ENCODE measurements around the gene ITPR2.
"Not testable (repeated sequence)": the region's sequence is repeated elsewhere in the genome, so short reads cannot be mapped to it uniquely, and the experiment has no call there.

ITPR2 gene

GRCh38 chr12:26832822-26833742 lies at the start of gene ITPR2:
TSS of gene ITPR2 (minus strand) at chr12:26833194. CDS start at chr12:26832781, 413 bp downstream.
- DNase-seq: peak; percentile 80

- DNase-seq: no peak
Measured at GRCh38 chr12:26880625-26881024, 47.6 kb upstream of the ITPR2 start.

DNA sequence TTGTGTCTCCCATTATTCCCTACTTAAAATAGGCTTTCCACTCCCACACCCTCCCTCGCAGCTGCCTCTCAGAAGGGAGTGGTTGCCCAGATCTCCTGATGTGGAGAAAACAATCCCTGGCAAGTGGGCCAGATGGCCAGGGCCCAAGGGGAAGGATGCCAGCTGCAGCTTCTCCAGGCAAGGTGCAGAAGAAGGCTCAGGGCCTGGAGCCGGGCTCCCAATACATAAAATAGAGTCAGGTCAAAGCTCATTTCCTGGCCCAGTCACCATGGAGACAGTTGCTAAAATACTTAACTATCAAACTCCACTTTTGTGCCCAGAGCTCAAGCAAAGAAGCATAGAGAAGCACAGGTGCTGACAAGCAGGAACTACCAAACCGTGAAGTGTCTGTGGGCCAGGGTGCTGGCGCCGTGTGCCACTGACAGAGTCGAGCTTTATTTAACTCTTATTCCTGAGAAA lies 45.7 kb upstream of the ITPR2 start:
- no peak for DNase-seq

GRCh38 chr12:26874501-26875296 lies 41.7 kb upstream of the ITPR2 start:
- no peak for DNase-seq

DNA sequence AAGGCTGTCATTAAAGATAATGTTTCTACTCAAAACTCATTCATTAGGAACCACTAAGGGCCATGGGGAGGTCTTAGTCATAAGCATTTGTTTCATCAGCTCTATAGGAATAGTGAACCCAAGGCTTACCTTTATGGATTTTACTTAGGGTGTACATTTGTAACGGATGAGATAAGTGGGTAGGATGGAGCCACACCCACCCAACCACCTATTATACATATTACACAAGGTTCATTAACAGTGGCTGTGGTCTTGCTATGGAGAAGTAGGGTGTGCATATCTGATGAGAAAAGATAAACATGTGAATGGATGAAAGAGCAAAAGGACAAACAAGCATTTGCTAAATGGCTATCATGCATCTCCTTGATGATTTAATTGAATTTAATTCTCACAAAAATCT lies 39.6 kb upstream of the ITPR2 start:
- no peak for DNase-seq

- DNase-seq: no peak
Measured at GRCh38 chr12:26871985-26872384, 39.0 kb upstream of the ITPR2 start.

DNA sequence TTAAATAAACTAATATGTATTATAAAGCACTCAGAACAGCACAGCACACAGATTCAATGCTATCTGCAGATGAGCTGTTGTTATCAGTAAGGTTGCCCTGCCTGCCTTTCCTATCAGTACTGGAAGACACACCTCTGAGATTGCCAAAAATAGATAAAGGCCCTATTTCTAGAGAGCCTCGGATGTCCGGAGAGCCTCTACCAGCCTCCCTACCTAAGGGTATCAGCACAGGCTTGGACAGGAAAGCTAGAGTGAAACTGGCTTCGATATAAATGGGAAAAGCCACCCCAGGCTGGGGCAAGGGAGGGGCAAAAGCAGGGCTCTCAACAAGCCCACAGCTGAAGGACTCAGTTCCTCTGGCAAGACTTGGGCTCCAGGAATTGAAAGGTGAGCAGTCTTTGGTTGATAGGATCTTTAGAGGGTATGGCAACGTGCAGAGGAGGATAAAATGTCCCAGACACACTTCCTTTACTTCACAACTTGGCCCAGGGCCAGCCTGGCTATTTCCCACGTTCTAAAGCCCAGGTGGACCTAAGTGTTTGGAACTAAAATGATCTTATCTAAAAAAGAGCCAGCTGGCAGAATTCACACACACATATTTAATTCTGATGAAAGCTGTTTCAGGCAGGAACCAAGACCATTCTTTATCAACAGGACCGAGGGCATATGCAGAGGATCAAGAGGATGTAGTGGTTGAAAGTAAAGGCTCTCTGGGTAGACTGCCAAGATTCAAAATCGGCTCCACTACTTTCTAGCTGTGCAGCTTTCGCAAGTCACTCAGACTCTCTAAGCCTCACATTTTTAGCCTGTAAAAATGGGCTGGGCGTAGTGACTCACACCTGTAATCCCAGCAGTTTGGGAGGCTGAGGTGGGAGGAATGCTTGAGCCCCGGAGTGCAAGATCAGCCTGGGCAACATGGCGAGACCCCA lies 37.8 kb upstream of the ITPR2 start:
- DNase-seq: no peak

DNA sequence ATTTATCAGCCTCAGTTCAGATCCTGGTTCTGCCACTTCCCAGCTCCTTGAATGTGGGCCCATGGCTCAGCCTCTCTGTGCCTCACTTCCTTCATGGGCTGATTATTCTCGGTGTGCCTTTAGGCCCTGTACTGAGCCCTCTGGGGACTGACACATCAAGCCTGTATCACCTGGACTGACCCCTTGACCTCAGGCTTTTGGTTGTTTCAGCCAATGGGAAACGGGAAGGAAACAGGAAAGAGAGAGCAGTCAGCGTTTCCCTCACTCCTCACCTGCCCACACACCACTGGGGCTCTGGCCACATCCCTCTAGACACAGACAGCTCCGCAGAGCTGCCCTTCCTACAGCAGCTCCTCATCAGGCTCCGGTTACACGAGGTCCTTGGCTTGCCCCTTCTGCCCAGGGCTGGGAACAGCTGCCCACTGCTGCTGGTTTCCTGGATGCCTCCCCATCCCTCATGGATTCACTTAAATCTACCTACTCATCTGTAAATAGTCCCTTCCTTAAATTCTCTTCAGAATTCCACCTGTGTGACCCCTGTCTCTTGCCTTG lies 37.0 kb upstream of the ITPR2 start:
- DNase-seq: no peak

- no peak for DNase-seq
Measured at GRCh38 chr12:26869104-26869494, 36.1 kb upstream of the ITPR2 start.

DNA sequence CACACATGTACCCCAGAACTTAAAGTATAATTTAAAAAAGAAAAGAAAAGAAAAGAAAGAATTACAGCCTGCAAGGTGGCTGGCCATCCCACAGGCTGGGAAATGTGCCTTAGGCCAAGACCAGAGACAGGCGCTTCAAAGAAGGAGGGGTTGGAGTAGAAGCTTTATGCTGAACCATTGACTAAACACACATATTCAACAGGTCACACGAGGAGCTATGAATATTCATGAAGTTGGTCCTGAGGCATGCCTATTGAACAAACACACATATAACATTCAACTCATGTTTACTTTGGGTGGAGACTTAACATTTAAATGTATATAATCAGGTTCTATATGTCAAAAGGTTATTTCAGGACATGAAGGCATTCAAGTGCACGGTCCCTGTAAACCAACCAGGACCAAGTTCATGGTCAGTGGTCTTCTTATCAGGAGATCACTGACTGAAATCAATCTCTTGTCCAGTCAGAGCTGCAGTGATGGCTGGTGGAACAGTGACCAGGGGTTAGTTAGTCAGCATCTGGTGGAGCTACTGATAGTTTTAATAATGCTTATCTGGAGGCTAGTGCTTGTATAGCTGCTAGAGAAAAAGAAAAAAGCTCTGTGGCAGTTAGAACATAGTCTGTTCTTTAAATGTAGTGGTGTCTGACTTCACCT lies 35.6 kb upstream of the ITPR2 start:
- no peak for DNase-seq

DNA sequence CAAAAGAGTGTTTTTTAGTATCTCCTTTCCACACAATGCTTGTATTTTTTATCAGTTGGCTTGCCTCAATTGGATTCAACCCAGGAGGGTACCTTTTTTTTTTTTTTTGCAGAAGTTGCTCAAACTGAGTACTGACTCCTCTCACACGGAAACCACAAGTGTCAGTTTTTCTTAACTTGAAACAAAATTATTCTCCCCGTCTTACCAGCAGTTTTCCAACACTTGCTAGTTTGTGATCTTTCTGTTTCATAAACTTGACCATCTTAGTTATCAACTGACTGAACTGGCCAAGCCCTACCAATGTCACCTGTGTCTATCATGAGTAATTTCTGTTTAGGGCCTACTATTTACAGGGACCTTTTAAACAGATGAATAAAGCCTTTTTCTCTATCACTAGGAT lies 34.1 kb upstream of the ITPR2 start:
- DNase-seq: no peak

DNA sequence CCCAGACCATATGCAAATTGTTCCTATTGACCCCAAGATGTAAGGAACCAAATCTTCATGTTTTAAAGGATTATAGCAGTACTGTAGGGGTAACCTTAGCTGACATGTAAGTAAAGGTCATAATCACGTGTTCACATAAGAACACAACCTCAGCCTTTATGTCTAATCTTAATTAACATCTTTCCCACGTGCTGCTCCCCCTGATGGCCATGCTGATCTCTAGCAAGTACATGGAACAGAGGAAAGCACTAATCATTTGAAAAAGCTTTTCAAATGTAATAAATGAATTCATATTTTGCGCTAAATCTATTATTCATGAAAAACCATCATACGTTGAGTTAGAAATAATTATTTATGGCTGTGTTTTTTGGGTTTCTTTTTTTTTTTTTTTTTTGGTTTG lies 30.5 kb upstream of the ITPR2 start:
- no peak for DNase-seq

GRCh38 chr12:26862787-26863186 lies 29.8 kb upstream of the ITPR2 start:
- not testable (repeated sequence) for DNase-seq

- DNase-seq: no peak
Measured at GRCh38 chr12:26861690-26862089, 28.7 kb upstream of the ITPR2 start.

DNA sequence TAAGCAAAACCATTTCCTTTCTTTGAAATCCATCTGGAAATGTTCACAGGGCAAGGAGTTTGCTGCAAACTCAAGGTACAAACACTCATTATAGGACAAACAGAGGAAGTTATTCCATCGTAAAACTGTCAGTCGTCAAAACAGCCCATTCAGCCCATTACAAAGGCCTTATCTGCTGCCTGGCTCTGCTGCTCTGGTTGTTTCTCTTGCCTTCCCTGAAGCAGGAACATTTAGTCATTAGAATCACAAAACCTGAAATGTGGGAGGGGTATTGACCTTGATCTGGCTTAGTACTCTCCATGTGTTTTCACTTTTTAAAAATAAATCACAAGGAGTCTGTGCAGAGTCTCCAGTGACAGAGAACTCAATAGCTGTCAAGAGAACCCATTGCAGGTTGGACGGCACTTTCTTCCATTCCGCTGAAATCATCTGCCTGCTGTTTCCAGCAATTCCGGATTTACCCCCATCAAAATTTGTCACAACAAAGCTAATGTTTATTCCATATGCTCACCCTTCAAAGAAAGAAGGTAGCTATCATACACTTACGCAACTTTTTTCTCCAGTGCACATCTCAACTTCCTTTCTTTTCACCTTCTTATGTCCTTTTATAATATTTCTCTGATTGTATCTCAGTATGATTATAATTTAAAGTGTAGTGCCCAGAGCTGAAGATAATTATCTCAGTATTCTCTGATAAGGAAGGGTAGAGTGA lies 24.6 kb upstream of the ITPR2 start:
- DNase-seq: no peak

GRCh38 chr12:26855337-26855736 lies 22.3 kb upstream of the ITPR2 start:
- DNase-seq: no peak

- no peak for DNase-seq
Measured at GRCh38 chr12:26854031-26854390, 21.0 kb upstream of the ITPR2 start.

DNA sequence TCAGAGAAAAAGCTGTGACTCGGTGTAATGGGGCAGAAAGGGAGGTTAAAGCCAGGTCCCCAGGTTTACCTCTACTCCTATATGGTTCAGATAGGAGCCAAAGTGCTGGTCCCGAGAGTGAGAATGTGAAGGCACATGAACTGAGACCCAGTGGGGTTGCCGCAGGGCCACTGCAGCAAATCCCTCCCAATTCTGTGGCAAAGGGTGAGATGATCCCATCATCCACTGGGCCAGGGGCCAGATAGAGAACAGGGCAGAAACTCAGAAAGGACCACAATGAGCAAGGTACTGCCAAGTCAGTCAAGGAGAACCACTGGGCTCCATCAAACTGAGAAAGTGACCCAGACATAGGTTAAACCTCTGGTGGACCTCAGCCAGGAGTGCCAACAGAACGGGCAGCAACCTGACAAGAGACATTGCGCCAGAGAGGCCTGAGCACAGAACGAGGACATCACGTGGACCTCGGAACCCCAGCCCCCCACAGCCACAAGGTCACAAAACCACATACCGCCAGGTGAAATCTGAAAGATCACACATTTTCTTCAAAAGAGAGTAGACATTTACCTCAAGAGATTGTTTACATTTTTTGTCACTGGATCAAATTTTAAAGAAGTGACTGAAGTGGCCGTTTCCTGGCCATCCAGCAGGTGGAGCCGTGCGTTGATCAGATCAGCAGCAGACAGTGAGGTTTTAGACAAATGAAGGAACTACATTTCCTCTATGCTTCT lies 20.5 kb upstream of the ITPR2 start:
- peak; percentile 30 for DNase-seq

DNA sequence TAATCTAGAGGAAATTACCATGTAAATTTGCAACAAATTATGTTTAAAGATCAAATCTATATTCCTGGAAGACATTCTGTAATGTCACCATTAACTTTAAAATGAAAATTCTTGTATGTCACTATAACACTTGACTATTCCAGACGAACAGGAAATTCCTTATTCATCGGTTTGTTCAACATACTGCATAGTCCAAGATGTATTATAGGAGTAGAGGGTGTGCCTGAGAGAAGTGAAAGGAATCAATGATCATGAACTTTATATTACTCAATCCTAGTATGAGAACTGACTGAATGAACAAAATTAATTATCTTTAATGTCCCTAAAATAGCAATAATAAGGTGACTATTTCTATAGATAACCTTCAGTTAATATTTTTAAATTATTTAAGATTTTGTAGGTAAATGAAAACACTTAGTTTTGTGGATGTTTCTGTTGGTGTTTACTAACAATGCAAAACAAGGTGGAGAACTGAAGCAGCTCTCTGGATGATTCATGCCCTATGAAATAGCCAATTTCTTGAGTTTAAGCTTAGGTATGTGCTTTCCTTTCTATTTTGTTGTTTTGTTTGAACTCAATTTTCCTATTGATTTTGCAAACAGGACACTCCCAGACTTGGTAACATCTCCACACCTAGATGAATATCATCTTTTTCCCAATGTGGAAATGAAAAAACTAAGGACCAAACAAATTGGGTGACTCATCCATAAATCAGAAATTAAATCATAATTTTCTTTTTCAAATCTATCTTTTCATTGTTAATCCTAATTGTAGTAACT lies 18.2 kb upstream of the ITPR2 start:
- no peak for DNase-seq

Measured in NK-92 treated with Interleukin-12 subunit alpha and Interleukin-12 subunit beta, amount 100 ng/mL, for 24 hours (cell line).